Aorta (tissue), 5 donors: Measurements from ENCODE around the gene COL25A1. TPM values are rescaled to one million over a fixed set of nuclear protein-coding genes. Genes with fewer than 3 reads are reported as not detected.

Experiments
- ATAC-seq: fragments of 200-7000 bp; cut with Tn5 transposase; one replicate; pipeline ENCODE4 v1.9.1; 2022; ENCODE audit warnings: moderate library complexity; ENCODE audit not compliant: low FRiP score
- DNase-seq, 2 donors: peaks; one replicate each; pipeline ENCODE4 v3.0.0-alpha.2; 2020
- H3K27ac ChIP-seq, 2 donors: one replicate each; pipeline ENCODE4 v1.5.1; 2013; ENCODE audit warnings: low read length in 2 of 2, mild to moderate bottlenecking in 2 of 2, moderate library complexity in 2 of 2, control low read depth in 1 of 2, inconsistent platforms in 1 of 2, low read depth in 1 of 2
- H3K27me3 ChIP-seq, 2 donors: one replicate each; pipeline ENCODE4 v1.6.1; 2013; ENCODE audit warnings: control low read depth in 1 of 2, low read length in 1 of 2, mild to moderate bottlenecking in 1 of 2, moderate library complexity in 1 of 2; ENCODE audit not compliant: insufficient read depth in 2 of 2, control insufficient read depth in 1 of 2
- H3K36me3 ChIP-seq, 2 donors: one replicate each; pipeline ENCODE4 v1.6.1; 2013; ENCODE audit warnings: control low read depth in 1 of 2, low read length in 1 of 2, mild to moderate bottlenecking in 1 of 2; ENCODE audit not compliant: insufficient read depth in 2 of 2, control insufficient read depth in 1 of 2
- H3K4me1 ChIP-seq, 2 donors: one replicate each; pipeline ENCODE4 v1.6.1; 2013; ENCODE audit warnings: low read length in 2 of 2, control low read depth in 1 of 2, mild to moderate bottlenecking in 1 of 2, moderate library complexity in 1 of 2; ENCODE audit not compliant: insufficient read depth in 2 of 2, control insufficient read depth in 1 of 2
- H3K4me3 ChIP-seq, 2 donors: one replicate each; pipeline ENCODE4 v1.5.1; 2013; ENCODE audit warnings: low read length in 2 of 2, control low read depth in 1 of 2, mild to moderate bottlenecking in 1 of 2
- H3K9me3 ChIP-seq: one replicate; pipeline ENCODE4 v1.6.1; 2013; ENCODE audit warnings: mild to moderate bottlenecking, low read length; ENCODE audit not compliant: control insufficient read depth
- WGBS, 2 donors: extraction: QIAGEN DNeasy Blood & Tissue Kit; methylation state at CpG; one replicate each; pipeline ENCODE4 v1.1.7; 2013; 5-methylcytosine and 5-hydroxymethylcytosine counted together
- intact Hi-C, 2 donors: fragments of 100-400 bp; cut with DNase I; formaldehyde crosslinking; loops; one replicate each; pipeline versions ENCODE4 v1.14.2 to v1.15.0; 2022
- polyA plus RNA-seq, 2 donors: library from polyadenylated mRNA; stranded (reverse); fragments of 200-250 nt; gene quantifications; one replicate each; pipeline ENCODE4 v1.2.3, GENCODE V29; 2013
- total RNA-seq, 2 donors: library from RNA; stranded (reverse); fragmentation: NEBNext Ultra II Directional; extraction: Animal tissue kit (Norgen Biotek cat#: 25700); gene quantifications; one replicate each; pipeline ENCODE4 v1.2.1, GENCODE V29; 2021
- donor health status: healthy with polysubstance abuse.
- donor health status: Bipolar disorder and iron deficiency.
- donor health status: DM: no; HTN: no; CAD: no.
- donor health status: DM: no; HTN: no; CAD: no.
- donor health status: DM: yes; HTN: yes; CAD: no.

COL25A1 gene
- total and polyA plus RNA-seq, 4 donors, result 0.08 to 8.1 (median 1.3) TPM

DNA sequence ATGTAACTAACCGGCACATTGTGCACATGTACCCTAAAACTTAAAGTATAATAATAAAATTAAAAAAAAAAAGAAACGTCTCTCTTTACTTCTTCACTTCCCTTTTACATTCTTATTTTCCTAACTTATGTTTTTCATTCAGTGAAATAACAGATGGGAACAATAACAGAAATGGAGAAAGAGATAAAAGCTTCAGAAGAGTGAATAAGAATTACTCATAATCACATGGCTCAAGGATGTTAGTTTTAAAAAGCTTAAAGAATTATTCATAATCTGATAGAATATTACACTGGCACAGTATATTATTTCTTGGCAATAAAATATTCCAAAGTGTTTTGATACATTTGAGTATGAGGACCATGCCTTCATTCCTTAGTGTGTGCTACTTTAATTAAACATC is 175.6 kb downstream of the COL25A1 start:
- WGBS, 2 donors, result 55 to 60% methylated on average over 2 of the region's 2 CpGs

DNA sequence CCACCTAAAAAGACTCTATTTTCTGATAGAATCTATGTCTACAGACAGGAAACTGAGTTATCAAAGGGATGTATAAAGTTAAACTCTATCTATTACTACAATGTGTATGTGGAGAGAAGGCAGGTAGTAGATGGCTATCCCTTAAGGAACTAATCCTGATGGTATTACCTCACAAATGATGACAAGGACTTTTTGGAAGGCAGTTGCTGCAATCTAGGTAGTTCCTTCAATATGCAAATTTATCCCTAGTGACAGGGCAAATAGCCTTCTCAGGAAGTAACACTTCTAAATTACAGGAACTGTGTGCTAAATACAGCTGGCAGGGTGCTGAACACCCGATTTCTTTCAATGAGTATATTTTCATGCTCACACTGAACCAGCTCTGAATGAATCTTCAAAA is 177.4 kb downstream of the COL25A1 start:
- intact Hi-C loops, result no loop called here
- H3K36me3 ChIP-seq, result no peaks in the 10 kb centered on the region
- H3K4me3 ChIP-seq, result no peak overlapping the region
- DNase-seq (no peak), ATAC-seq (no peak)
- H3K9me3 ChIP-seq, result no peaks in the 10 kb centered on the region
- H3K27me3 ChIP-seq, result no peaks in the 10 kb centered on the region
- no peaks in the 10 kb centered on the region for H3K4me1 ChIP-seq
- H3K27ac ChIP-seq, result no peak overlapping the region
- WGBS, 2 donors, result 37 to 52% methylated on average over 1 of the region's 1 CpG

More for the DNA sequence above, 175.6 kb downstream of the COL25A1 start:
- no peak overlapping the region for H3K4me3 ChIP-seq
- DNase-seq, result no peak
- no peaks in the 10 kb centered on the region for H3K27me3 ChIP-seq
- H3K9me3 ChIP-seq, result no peaks in the 10 kb centered on the region
- no peak overlapping the region for H3K27ac ChIP-seq
- ATAC-seq, result no peak
- H3K4me1 ChIP-seq, result no peaks in the 10 kb centered on the region
- intact Hi-C loops, result no loop called here
- H3K36me3 ChIP-seq, result no peaks in the 10 kb centered on the region

DNA sequence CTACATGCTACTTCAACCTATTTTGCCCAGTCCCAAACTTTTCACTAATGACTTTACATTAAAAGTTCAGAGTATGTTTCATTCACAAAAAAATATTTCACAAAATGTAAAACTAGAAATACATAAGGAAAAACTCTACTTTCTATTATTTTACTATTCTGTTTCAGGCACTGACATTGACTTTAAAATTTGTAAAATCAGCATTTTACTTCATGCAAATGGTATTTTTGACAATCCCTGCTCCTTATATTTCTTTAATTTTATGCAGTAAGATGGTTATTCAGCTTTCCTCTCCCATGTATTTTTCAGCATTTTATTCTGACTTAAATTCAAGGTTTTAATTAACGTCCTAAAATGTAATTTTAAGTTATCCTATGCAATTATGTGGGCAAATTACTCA is 178.5 kb downstream of the COL25A1 start:
- no peaks in the 10 kb centered on the region for H3K9me3 ChIP-seq
- no peak overlapping the region for H3K4me3 ChIP-seq
- no peak overlapping the region for H3K27ac ChIP-seq
- 93 to 94% methylated on average over 1 of the region's 1 CpG for WGBS, 2 donors
- ATAC-seq (no peak), DNase-seq (no peak)
- no peaks in the 10 kb centered on the region for H3K4me1 ChIP-seq
- H3K27me3 ChIP-seq, result no peaks in the 10 kb centered on the region
- H3K36me3 ChIP-seq, result no peaks in the 10 kb centered on the region
- intact Hi-C loops, result no loop called here

DNA sequence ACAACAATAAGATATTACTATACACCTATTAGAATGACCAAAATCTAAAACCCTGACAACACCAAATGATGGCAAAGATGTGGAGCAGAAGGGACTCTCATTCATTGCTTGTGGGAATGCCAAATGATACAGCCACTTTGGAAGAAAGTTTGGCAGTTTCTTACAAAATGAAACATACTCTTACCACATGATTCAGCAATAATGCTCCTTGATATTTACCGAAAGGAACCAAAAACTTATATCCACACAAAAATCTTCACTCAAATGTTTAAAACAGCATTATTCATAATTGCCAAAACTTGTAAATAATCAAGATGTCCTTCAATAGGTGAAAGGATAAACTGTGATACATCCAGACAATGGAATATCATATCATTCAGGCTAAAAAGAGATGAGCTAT is 180.9 kb downstream of the COL25A1 start:
- 80 to 92% methylated on average over 1 of the region's 1 CpG for WGBS, 2 donors
- Histone ChIP-seq H3K27me3 (no peaks in the 10 kb centered on the region), H3K27ac (no peak overlapping the region), H3K9me3 (no peaks in the 10 kb centered on the region), H3K4me1 (no peaks in the 10 kb centered on the region), H3K4me3 (no peak overlapping the region), H3K36me3 (no peaks in the 10 kb centered on the region)
- DNase-seq (no peak), ATAC-seq (no peak)
- intact Hi-C loops, result no loop called here

DNA sequence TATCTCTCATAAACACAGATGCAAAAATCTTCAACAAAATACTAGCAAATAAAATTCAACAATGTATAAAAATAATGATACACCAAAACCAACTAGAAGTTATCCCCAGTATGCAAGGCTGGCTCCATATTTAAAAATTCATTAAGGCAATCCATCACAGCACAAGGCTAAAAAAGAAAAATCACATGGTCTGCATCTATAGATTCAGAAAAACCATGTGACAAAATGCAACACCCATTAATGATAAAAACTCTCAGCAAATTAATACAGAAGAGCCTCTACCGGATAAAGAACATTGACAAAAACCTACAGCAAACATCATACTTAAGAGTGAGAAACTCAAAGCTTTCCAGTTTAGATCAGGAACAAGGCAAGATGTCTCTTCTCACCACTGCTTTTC is 182.6 kb downstream of the COL25A1 start:
- DNase-seq (no peak), ATAC-seq (no peak)
- H3K27ac ChIP-seq, result no peak overlapping the region
- H3K27me3 ChIP-seq, result no peaks in the 10 kb centered on the region
- no peaks in the 10 kb centered on the region for H3K9me3 ChIP-seq
- WGBS, 2 donors, result 97 to 99% methylated on average over 1 of the region's 1 CpG
- H3K36me3 ChIP-seq, result no peaks in the 10 kb centered on the region
- intact Hi-C loops, result no loop called here
- H3K4me3 ChIP-seq, result no peak overlapping the region
- H3K4me1 ChIP-seq, result no peaks in the 10 kb centered on the region

DNA sequence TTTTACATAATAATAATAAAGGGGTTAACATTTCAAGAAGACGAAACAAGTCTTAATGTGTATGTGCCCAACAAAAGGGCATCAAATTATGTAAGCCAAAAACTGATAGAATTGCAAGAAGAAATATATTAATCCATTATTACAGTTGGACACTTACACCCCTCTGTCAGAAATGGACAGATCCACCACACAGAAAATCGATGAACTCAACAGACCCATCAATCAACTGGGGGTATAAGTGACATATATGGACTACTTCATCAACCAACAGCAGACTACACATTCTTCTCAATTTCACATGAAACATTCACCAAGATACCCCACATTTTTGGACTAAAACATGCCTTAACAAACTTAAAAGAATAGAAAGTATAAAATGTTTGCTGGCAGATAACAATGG is 183.8 kb downstream of the COL25A1 start:
- H3K9me3 ChIP-seq, result no peaks in the 10 kb centered on the region
- ATAC-seq (no peak), DNase-seq (no peak)
- no peak overlapping the region for H3K4me3 ChIP-seq
- H3K4me1 ChIP-seq, result no peaks in the 10 kb centered on the region
- no peaks in the 10 kb centered on the region for H3K36me3 ChIP-seq
- no peaks in the 10 kb centered on the region for H3K27me3 ChIP-seq
- intact Hi-C loops, result no loop called here
- WGBS, 2 donors, result 36 to 53% methylated on average over 2 of the region's 2 CpGs
- no peak overlapping the region for H3K27ac ChIP-seq

DNA sequence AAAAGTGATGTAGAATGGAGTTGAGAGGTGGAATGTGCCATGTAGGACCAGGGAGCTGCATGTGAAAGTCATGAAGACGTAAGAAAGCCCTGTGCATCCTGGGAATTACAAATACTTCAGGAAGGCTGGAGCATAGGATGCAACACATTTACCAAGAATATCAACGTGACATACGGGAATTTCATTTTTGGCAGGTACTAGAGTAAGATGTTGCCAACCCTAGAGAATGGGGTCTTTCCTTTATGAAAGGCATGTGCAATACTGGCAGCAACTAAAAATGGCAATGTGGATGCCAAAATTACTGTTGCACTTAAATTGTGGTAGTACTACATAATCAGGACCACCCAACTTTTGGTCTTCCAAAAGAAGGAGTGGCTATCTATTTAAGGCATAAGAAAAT is 188.0 kb downstream of the COL25A1 start:
- no peaks in the 10 kb centered on the region for H3K9me3 ChIP-seq
- H3K4me1 ChIP-seq, result no peaks in the 10 kb centered on the region
- WGBS, 2 donors, result 58 to 62% methylated on average over 3 of the region's 3 CpGs
- intact Hi-C loops, result no loop called here
- peaks cover 0 to 1% of the 10 kb centered on the region in 2 donors for H3K27me3 ChIP-seq
- ATAC-seq (no peak), DNase-seq (no peak)
- H3K36me3 ChIP-seq, result no peaks in the 10 kb centered on the region
- H3K27ac ChIP-seq, result no peak overlapping the region
- H3K4me3 ChIP-seq, result no peak overlapping the region

DNA sequence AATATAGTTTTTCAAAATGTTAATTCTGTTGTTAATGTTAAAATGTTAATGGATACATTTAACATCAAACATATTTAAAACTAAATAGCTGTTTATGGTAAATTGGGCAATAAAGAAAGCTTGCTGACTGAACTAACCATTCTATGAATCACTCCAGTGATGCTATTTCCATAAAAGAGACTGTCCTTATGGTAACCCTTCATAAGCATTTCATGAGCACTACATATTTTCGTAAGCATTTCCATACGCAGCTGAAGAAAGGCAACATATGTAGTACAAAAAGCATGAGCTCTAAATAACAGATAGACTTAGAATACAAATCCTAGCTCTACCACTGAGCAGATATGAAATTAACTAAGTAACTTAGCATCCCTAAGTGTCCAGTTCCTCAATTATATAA is 188.9 kb downstream of the COL25A1 start:
- H3K9me3 ChIP-seq, result no peaks in the 10 kb centered on the region
- DNase-seq (no peak), ATAC-seq (no peak)
- intact Hi-C loops, result no loop called here
- WGBS, 2 donors, result 70 to 77% methylated on average over 2 of the region's 2 CpGs
- no peak overlapping the region for H3K27ac ChIP-seq
- no peak overlapping the region for H3K4me3 ChIP-seq
- H3K36me3 ChIP-seq, result no peaks in the 10 kb centered on the region
- peaks cover 0 to 2% of the 10 kb centered on the region in 2 donors for H3K27me3 ChIP-seq
- no peaks in the 10 kb centered on the region for H3K4me1 ChIP-seq

DNA sequence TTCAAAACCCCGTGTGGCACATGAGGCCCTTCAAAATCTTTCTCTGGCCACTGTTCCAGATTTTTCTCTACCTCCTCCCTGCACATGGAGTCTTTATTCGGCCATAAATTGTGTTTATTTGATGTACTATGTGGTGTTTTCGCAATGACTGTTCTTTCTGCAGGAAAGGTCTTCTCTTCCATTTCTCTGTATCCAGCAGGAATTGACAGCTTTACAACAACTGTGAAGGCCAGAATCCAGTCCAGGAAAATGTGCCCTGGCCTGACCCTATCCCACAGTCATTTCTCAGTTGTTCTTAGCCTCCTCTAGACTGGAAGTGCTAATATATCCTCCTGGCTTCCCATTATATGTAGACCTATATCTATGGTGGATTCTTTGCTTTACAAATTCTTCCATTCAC is 191.4 kb downstream of the COL25A1 start:
- H3K9me3 ChIP-seq, result no peaks in the 10 kb centered on the region
- DNase-seq (no peak), ATAC-seq (no peak)
- no peaks in the 10 kb centered on the region for H3K4me1 ChIP-seq
- peaks cover 0 to 2% of the 10 kb centered on the region in 2 donors for H3K27me3 ChIP-seq
- H3K36me3 ChIP-seq, result no peaks in the 10 kb centered on the region
- no peak overlapping the region for H3K4me3 ChIP-seq
- intact Hi-C loops, result no loop called here
- 68 to 78% methylated on average over 3 of the region's 3 CpGs for WGBS, 2 donors
- H3K27ac ChIP-seq, result no peak overlapping the region
